Measurements from ENCODE around the gene DDI1. TPM values are rescaled to one million over a fixed set of nuclear protein-coding genes. Genes with fewer than 3 reads are reported as not detected.

The DDI1 gene
- total RNA-seq, 1 experiment from 2014 or later, result not detected

- TF ChIP-seq FOSL1 (IDR thresholded peaks at IDR 0.05; ENCODE audit: low read depth), result no peak
- no peak for TF ChIP-seq SIN3A (IDR thresholded peaks at IDR 0.05; ENCODE audit: low read depth)
- TF ChIP-seq EZH2 (IDR thresholded peaks at IDR 0.05), result no peak
- no peak for TF ChIP-seq REST (IDR thresholded peaks at IDR 0.05; ENCODE audit: low read depth)
- TF ChIP-seq POLR2AphosphoS5 (IDR thresholded peaks at IDR 0.05; ENCODE audit: low read depth, low read length), result no peak
- TF ChIP-seq, protein P1, sequence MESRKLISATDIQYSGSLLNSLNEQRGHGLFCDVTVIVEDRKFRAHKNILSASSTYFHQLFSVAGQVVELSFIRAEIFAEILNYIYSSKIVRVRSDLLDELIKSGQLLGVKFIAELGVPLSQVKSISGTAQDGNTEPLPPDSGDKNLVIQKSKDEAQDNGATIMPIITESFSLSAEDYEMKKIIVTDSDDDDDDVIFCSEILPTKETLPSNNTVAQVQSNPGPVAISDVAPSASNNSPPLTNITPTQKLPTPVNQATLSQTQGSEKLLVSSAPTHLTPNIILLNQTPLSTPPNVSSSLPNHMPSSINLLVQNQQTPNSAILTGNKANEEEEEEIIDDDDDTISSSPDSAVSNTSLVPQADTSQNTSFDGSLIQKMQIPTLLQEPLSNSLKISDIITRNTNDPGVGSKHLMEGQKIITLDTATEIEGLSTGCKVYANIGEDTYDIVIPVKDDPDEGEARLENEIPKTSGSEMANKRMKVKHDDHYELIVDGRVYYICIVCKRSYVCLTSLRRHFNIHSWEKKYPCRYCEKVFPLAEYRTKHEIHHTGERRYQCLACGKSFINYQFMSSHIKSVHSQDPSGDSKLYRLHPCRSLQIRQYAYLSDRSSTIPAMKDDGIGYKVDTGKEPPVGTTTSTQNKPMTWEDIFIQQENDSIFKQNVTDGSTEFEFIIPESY (IDR thresholded peaks at IDR 0.05; ENCODE audit: extremely low read depth, insufficient replicate concordance, low read length), result no peak
- no peak for TF ChIP-seq MAX (IDR thresholded peaks at IDR 0.05)
- no peak for TF ChIP-seq SRF (IDR thresholded peaks at IDR 0.05; ENCODE audit: low read depth)
- TF ChIP-seq ZNF274 (IDR thresholded peaks at IDR 0.05; ENCODE audit: low read depth, low read length), result no peak
- no peak for TF ChIP-seq CBX3 (IDR thresholded peaks at IDR 0.05; ENCODE audit: low read depth)
- Histone ChIP-seq H3K36me3 (ENCODE audit: control insufficient read depth in 1 of 2, insufficient read depth in 2 of 2, low read length in 2 of 2) (no peaks in the 10 kb centered on the region), H3K9me3 (ENCODE audit: control insufficient read depth in 1 of 2, insufficient read depth in 1 of 2, low read depth in 1 of 2, low read length in 2 of 2) (no peaks in the 10 kb centered on the region), H3K4me3 (replicated peaks in 1 of 2; ENCODE audit: low read depth in 1 of 2, low read length in 2 of 2) (no peak overlapping the region), H3K9me2 (ENCODE audit: insufficient read depth) (no peaks in the 10 kb centered on the region), H4K20me1 (ENCODE audit: insufficient read depth) (no peaks in the 10 kb centered on the region), H3K27ac (ENCODE audit: low read depth, low read length) (no peak overlapping the region), H3K27me3 (ENCODE audit: insufficient read depth, low read length) (no peaks in the 10 kb centered on the region), H3K79me2 (ENCODE audit: insufficient read depth, low read length) (no peaks in the 10 kb centered on the region), H2AFZ (ENCODE audit: low read depth, low read length, poor library complexity, severe bottlenecking) (no peak overlapping the region), H3K4me1 (ENCODE audit: control insufficient read depth in 1 of 2, insufficient read depth in 2 of 2, low read length in 2 of 2) (no peaks in the 10 kb centered on the region), H3K9ac (ENCODE audit: low read length) (no peak overlapping the region), H3K4me2 (ENCODE audit: low read length) (no peak overlapping the region)
- ChIA-PET POLR2A (no interaction called here), CTCF (no interaction called here), RAD21 (ENCODE audit: low non-redundant PET in 1 of 2, low total read pairs in 2 of 2, uncharacterized antibody in 2 of 2, unreplicated experiment in 2 of 2) (no interaction called here)
- intact Hi-C loops (cut with micrococcal nuclease), result no loop called here
- DNase-seq (ENCODE audit: low read depth, low spot score) (no peak), ATAC-seq (no peak)
- BruUV-seq (replicated peaks), result no TSS peak
Observed at GRCh38 chr11:104055596-104055995, 19.2 kb downstream of the DDI1 start.

Data from HCT116 (cell line).